ENCODE results near the gene TRAPPC10. TPM values are rescaled to one million over a fixed set of nuclear protein-coding genes. Genes with fewer than 3 reads are reported as not detected.

Gene TRAPPC10
- total RNA-seq, 2 donors from 2014 or later = 46.6 to 50.2 TPM

GRCh38 chr21:43983390-43983789, 28.7 kb upstream of the TRAPPC10 start:
- TF ChIP-seq CTCF (IDR thresholded peaks at IDR 0.05) = no peak
- peaks cover 4% of the 10 kb centered on the region for H3K36me3 ChIP-seq
- intact Hi-C loops (cut with DNase I) = no loop called here

GRCh38 chr21:43983860-43984420, 28.2 kb upstream of the TRAPPC10 start:
- intact Hi-C loops (cut with DNase I) = no loop called here
- peaks cover 4% of the 10 kb centered on the region for H3K36me3 ChIP-seq
- no peak overlapping the region for H3K9ac ChIP-seq (ENCODE audit: low read depth in 2 of 2, low read length in 2 of 2)
- H3K4me1 ChIP-seq = no peaks in the 10 kb centered on the region
- H3K27ac ChIP-seq = no peak overlapping the region
- no peaks in the 10 kb centered on the region for H3K27me3 ChIP-seq
- no peak for DNase-seq
- H3K4me3 ChIP-seq = no peak overlapping the region
- TF ChIP-seq CTCF (IDR thresholded peaks at IDR 0.05) = no peak
- H3K9me3 ChIP-seq = no peaks in the 10 kb centered on the region

More at GRCh38 chr21:43983390-43983789, 28.7 kb upstream of the TRAPPC10 start:
- Histone ChIP-seq H3K9me3 (no peaks in the 10 kb centered on the region), H3K4me3 (no peak overlapping the region), H3K27ac (no peak overlapping the region), H3K27me3 (no peaks in the 10 kb centered on the region), H3K4me1 (no peaks in the 10 kb centered on the region), H3K9ac (ENCODE audit: low read depth in 2 of 2, low read length in 2 of 2) (no peak overlapping the region)
- DNase-seq = no peak

- Histone ChIP-seq H3K36me3 (peaks cover 4% of the 10 kb centered on the region), H3K4me3 (no peak overlapping the region), H3K27me3 (no peaks in the 10 kb centered on the region), H3K9me3 (no peaks in the 10 kb centered on the region), H3K4me1 (no peaks in the 10 kb centered on the region), H3K9ac (ENCODE audit: low read depth in 2 of 2, low read length in 2 of 2) (no peak overlapping the region), H3K27ac (no peak overlapping the region)
- no peak for DNase-seq
- no peak for TF ChIP-seq CTCF (IDR thresholded peaks at IDR 0.05)
- intact Hi-C loops (cut with DNase I) = no loop called here
These were observed 27.0 kb upstream of the TRAPPC10 start for GRCh38 chr21:43984905-43985689.

- no peak for DNase-seq
- H3K9ac ChIP-seq (ENCODE audit: low read depth in 2 of 2, low read length in 2 of 2) = no peak overlapping the region
- intact Hi-C loops (cut with DNase I) = no loop called here
These were observed 26.3 kb upstream of the TRAPPC10 start for GRCh38 chr21:43985690-43986251.

More at GRCh38 chr21:43985690-43986251, 26.3 kb upstream of the TRAPPC10 start:
- Histone ChIP-seq H3K4me3 (no peak overlapping the region), H3K27me3 (no peaks in the 10 kb centered on the region), H3K36me3 (peaks cover 4% of the 10 kb centered on the region), H3K4me1 (no peaks in the 10 kb centered on the region), H3K27ac (no peak overlapping the region), H3K9me3 (no peaks in the 10 kb centered on the region)
- TF ChIP-seq CTCF (IDR thresholded peaks at IDR 0.05) = no peak
